Measurements from ENCODE around the gene ARID1A. TPM values are rescaled to one million over a fixed set of nuclear protein-coding genes. Genes with fewer than 3 reads are reported as not detected.
"Not testable (repeated sequence)": the region's sequence is repeated elsewhere in the genome, so short reads cannot be mapped to it uniquely, and the experiment has no call there.

The ARID1A gene
- total and polyA plus RNA-seq, 2 donors = 31.8 to 40.6 TPM

DNA sequence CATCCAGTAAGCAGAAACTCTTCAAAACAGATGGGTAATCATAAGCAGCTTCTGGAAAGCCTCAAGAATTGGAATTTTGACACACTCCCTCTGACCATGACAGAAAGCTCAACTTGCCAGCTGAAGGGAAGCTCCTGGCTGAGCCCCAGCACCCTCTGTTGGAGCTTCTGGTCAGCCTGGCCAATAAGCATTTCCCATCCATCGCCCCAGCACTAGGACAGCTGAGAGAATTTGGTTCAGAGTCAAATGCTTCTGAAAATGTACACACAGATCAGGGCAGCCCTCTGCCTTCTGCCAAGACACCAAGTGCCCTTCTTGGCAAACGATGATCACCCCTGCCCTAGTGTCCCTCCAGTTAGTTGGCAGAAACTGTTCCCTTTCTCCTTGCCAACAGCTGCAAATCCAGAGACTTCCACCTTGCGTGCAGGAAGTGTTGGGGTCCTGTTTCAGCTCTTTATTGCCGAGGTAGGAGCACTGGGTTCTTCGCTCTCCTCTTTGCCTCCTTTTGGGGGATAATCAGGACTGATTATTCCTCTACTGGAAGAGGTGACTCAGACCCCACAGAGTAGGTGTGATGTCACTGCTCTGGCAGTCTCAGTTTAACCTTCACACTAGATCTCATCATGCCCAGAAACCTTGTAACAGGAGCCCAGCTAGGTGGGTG lies 103.8 kb downstream of the ARID1A start:
- Histone ChIP-seq H3K4me1 (ENCODE audit: insufficient read depth) (peaks cover 2% of the 10 kb centered on the region), H3K27ac (ENCODE audit: low read depth) (peak overlapping the region; percentile 19), H3K4me3 (ENCODE audit: low read depth, low read length) (no peak overlapping the region), H3K36me3 (ENCODE audit: insufficient read depth) (no peaks in the 10 kb centered on the region)
- DNase-seq (ENCODE audit: extremely low spot score) = no peak
- WGBS = 13% methylated on average over 5 of the region's 5 CpGs

DNA sequence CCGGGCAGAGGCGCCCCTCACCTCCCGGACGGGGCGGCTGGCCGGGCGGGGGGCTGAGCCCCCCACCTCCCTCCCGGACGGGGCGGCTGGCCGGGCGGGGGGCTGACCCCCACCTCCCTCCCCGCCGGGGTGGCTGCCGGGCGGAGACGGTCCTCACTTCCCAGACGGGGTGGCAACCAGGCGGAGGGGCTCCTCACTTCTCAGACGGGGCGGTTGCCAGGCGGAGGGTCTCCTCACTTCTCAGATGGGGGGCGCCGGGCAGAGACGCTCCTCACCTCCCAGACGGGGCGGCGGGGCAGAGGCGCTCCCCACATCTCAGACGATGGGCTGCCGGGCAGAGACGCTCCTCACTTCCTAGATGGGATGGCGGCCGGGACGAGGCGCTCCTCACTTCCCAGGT lies 108.1 kb downstream of the ARID1A start:
- H3K36me3 ChIP-seq (ENCODE audit: insufficient read depth) = not testable (repeated sequence)
- 96% methylated on average over 30 of the region's 36 CpGs for WGBS

DNA sequence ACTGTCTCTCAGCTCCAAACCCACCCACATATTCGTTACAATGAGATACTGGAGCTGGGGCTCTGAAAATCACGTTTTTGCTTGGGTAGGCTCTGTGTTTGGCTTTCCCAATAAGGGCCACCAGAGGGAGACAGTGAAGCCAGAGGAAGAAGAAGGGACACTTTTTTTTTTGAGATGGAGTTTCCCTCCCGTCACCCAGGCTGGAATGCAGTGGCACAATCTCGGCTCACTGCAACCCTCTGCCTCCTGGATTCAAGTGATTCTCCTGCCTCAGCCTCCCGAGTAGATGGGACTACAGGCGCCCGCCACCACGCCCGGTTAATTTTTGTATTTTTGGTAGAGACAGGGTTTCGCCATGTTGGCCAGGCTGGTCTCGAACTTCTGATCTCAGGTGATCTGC lies 114.3 kb downstream of the ARID1A start:
- H3K4me3 ChIP-seq (ENCODE audit: low read depth, low read length); H3K4me1 ChIP-seq (ENCODE audit: insufficient read depth); H3K36me3 ChIP-seq (ENCODE audit: insufficient read depth); DNase-seq (ENCODE audit: extremely low spot score); H3K27ac ChIP-seq (ENCODE audit: low read depth): not testable (repeated sequence)
- 56% methylated on average over 11 of the region's 11 CpGs for WGBS

More for the DNA sequence above, 108.1 kb downstream of the ARID1A start:
- not testable (repeated sequence) for H3K27ac ChIP-seq (ENCODE audit: low read depth); H3K4me3 ChIP-seq (ENCODE audit: low read depth, low read length); H3K4me1 ChIP-seq (ENCODE audit: insufficient read depth); DNase-seq (ENCODE audit: extremely low spot score)

GRCh38 chr1:26811057-26811456 lies 115.2 kb downstream of the ARID1A start:
- WGBS = 75% methylated on average over 4 of the region's 4 CpGs
- H3K36me3 ChIP-seq (ENCODE audit: insufficient read depth) = no peaks in the 10 kb centered on the region
- H3K27ac ChIP-seq (ENCODE audit: low read depth) = no peak overlapping the region
- no peak for DNase-seq (ENCODE audit: extremely low spot score)
- H3K4me3 ChIP-seq (ENCODE audit: low read depth, low read length) = no peak overlapping the region
- no peaks in the 10 kb centered on the region for H3K4me1 ChIP-seq (ENCODE audit: insufficient read depth)

DNA sequence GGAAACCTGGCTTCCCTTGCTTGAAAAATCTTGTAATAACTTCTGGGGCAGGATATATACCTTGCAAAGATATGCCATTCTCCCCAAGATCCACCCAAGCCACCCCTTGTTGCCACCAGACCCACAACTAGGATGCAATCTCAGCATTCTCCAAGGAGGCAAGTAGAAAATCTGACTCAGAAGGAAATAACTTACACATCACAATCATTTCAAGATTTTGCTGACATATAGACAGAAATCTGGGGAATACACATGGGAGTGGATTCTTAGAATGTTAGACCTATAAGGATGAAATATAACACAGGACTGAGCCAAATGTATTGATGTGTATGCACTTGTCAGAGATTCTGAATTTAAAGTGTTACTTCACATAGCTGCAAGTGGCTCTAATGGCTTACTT lies 115.9 kb downstream of the ARID1A start:
- Histone ChIP-seq H3K4me3 (ENCODE audit: low read depth, low read length) (no peak overlapping the region), H3K36me3 (ENCODE audit: insufficient read depth) (no peaks in the 10 kb centered on the region), H3K27ac (ENCODE audit: low read depth) (no peak overlapping the region), H3K4me1 (ENCODE audit: insufficient read depth) (no peaks in the 10 kb centered on the region)
- no peak for DNase-seq (ENCODE audit: extremely low spot score)

GRCh38 chr1:26814377-26814776 lies 118.6 kb downstream of the ARID1A start:
- no peaks in the 10 kb centered on the region for H3K36me3 ChIP-seq (ENCODE audit: insufficient read depth)
- no peak for DNase-seq (ENCODE audit: extremely low spot score)
- no peaks in the 10 kb centered on the region for H3K4me1 ChIP-seq (ENCODE audit: insufficient read depth)
- H3K4me3 ChIP-seq (ENCODE audit: low read depth, low read length) = no peak overlapping the region
- H3K27ac ChIP-seq (ENCODE audit: low read depth) = no peak overlapping the region
- WGBS = 94% methylated on average over 2 of the region's 2 CpGs

DNA sequence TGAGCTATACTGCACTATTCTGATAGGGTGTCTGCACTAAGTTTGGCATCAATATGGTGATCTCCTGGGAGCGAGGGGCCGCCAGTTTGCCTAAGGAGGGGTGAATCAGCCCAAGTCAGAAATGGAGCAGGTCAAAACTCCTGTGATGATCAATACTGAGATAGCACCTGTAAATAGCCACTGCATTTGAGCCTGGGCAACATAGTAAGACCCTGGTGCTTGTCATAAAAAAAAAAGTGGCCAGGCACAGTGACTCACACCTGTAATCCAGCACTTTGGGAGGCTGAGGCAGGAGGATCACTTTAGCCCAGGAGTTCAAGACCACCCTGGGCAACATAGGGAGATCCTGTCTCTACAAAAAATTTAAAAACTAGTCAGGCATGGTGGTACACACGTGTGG lies 119.1 kb downstream of the ARID1A start:
- Histone ChIP-seq H3K27ac (ENCODE audit: low read depth) (no peak overlapping the region), H3K4me3 (ENCODE audit: low read depth, low read length) (no peak overlapping the region), H3K4me1 (ENCODE audit: insufficient read depth) (no peaks in the 10 kb centered on the region), H3K36me3 (ENCODE audit: insufficient read depth) (no peaks in the 10 kb centered on the region)
- WGBS = 92% methylated on average over 3 of the region's 3 CpGs
- no peak for DNase-seq (ENCODE audit: extremely low spot score)

- Histone ChIP-seq H3K4me3 (ENCODE audit: low read depth, low read length) (no peak overlapping the region), H3K27ac (ENCODE audit: low read depth) (no peak overlapping the region), H3K4me1 (ENCODE audit: insufficient read depth) (no peaks in the 10 kb centered on the region), H3K36me3 (ENCODE audit: insufficient read depth) (no peaks in the 10 kb centered on the region)
- DNase-seq (ENCODE audit: extremely low spot score) = no peak
- 76% methylated on average over 4 of the region's 4 CpGs for WGBS
Measured at GRCh38 chr1:26820784-26821269, 125.0 kb downstream of the ARID1A start.

GRCh38 chr1:26822737-26823395 lies 127.1 kb downstream of the ARID1A start:
- Histone ChIP-seq H3K4me1 (ENCODE audit: insufficient read depth) (no peaks in the 10 kb centered on the region), H3K4me3 (ENCODE audit: low read depth, low read length) (no peak overlapping the region), H3K36me3 (ENCODE audit: insufficient read depth) (no peaks in the 10 kb centered on the region), H3K27ac (ENCODE audit: low read depth) (no peak overlapping the region)
- DNase-seq (ENCODE audit: extremely low spot score) = no peak
- 84% methylated on average over 4 of the region's 4 CpGs for WGBS

DNA sequence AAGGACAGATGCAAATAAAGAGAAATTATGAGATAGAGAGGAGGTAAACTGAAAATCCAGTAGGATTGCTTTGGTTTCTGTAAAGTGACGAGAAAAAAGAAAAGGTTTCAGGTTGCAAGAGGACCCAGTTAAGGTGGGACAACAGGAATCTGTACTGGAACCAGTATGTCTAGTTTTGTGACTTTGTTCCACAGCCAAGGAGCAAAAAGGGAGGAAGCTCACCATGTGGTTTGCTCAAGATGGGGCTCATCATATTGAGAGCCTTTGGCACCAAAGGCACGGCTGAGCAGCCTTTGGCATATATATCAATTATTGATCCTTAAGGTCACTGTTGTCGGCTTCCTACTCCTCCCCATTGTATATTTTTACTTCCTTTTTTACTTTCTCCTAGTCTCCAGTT lies 128.9 kb downstream of the ARID1A start:
- WGBS = 87% methylated on average over 3 of the region's 3 CpGs
- no peaks in the 10 kb centered on the region for H3K4me1 ChIP-seq (ENCODE audit: insufficient read depth)
- peak; percentile 74 for DNase-seq (ENCODE audit: extremely low spot score)
- no peaks in the 10 kb centered on the region for H3K36me3 ChIP-seq (ENCODE audit: insufficient read depth)
- H3K27ac ChIP-seq (ENCODE audit: low read depth) = no peak overlapping the region
- H3K4me3 ChIP-seq (ENCODE audit: low read depth, low read length) = no peak overlapping the region

- H3K36me3 ChIP-seq (ENCODE audit: insufficient read depth) = no peaks in the 10 kb centered on the region
- H3K4me1 ChIP-seq (ENCODE audit: insufficient read depth) = no peaks in the 10 kb centered on the region
- DNase-seq (ENCODE audit: extremely low spot score) = peak; percentile 17
- under 1% methylated on average over 103 of the region's 107 CpGs for WGBS
- H3K27ac ChIP-seq (ENCODE audit: low read depth) = peak within 1 kb of the TSS; percentile 71
- H3K4me3 ChIP-seq (ENCODE audit: low read depth, low read length) = peak within 1 kb of the TSS; percentile 94
Measured at GRCh38 chr1:26826261-26827105, 130.7 kb downstream of the ARID1A start, which contains the start of gene ZDHHC18. Gene ZDHHC18, plus strand, starts transcription at chr1:26826688. Its CDS starts 117 bp downstream, at chr1:26826805.

DNA sequence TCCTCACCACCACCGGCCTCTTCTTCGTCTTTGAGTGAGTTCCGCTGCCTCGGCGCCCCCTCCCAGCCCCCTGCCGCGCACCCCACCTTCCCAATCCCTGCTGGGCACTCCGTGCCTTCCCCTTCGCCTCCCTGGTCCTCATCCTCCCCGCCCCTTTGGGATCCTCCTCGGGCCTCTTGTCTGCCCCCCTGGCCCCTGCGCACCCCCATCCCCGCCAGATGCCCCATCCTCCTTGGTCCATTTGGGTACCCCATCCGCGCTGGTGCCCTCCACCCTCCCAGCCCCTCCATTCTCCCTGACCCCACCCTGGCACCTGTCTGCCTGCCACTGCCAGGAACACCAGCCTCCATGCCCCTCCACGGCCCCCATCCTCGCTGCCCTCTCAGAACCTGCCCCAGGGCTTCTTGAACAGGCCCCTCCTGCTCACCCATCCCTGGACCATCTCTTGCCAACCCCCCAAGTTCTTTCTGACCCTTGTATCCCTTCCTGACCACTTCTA lies 131.3 kb downstream of the ARID1A start:
- 3% methylated on average over 17 of the region's 17 CpGs for WGBS
- no peak overlapping the region for H3K27ac ChIP-seq (ENCODE audit: low read depth)

DNA sequence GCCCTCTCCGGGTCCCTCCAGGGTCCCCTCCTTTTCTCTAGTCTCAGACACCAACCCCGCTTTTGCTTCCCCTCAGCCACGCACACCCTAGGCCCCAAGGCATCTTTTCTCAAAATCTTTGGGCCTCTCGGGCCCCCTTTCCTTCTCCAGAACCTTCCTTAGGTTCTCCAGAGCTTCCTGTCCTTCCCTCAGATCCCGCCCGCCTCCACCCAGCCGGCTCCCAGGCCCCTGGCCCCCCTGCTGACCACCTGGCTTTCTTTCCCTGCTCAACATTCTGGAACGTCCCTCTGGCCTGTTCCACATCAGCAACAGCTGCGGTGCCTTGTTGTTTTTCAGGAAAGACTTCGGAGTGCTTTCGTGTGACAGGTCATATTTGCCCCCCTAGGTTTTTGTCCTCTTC lies 131.8 kb downstream of the ARID1A start:
- WGBS = 20% methylated on average over 11 of the region's 11 CpGs
- H3K4me3 ChIP-seq (ENCODE audit: low read depth, low read length) = peak overlapping the region; percentile 94
- H3K27ac ChIP-seq (ENCODE audit: low read depth) = no peak overlapping the region
- DNase-seq (ENCODE audit: extremely low spot score) = no peak
- H3K4me1 ChIP-seq (ENCODE audit: insufficient read depth) = no peaks in the 10 kb centered on the region
- H3K36me3 ChIP-seq (ENCODE audit: insufficient read depth) = no peaks in the 10 kb centered on the region

More for the DNA sequence above, 131.3 kb downstream of the ARID1A start:
- DNase-seq (ENCODE audit: extremely low spot score) = no peak
- H3K36me3 ChIP-seq (ENCODE audit: insufficient read depth) = no peaks in the 10 kb centered on the region
- peak overlapping the region; percentile 94 for H3K4me3 ChIP-seq (ENCODE audit: low read depth, low read length)
- no peaks in the 10 kb centered on the region for H3K4me1 ChIP-seq (ENCODE audit: insufficient read depth)
